SKM-1 treated with dmso at 0.1 percent for 144 hours (cell line): Measurements from ENCODE around the gene KRTAP10-5.
"Not testable (repeated sequence)": the region's sequence is repeated elsewhere in the genome, so short reads cannot be mapped to it uniquely, and the experiment has no call there.

Source experiments
- DNase-seq: peaks from one replicate; lab custom pipeline; 2025; ENCODE audit not compliant: unreplicated experiment; lab: John Stamatoyannopoulos, UW

The KRTAP10-5 gene

GRCh38 chr21:44550285-44550684, 30.1 kb downstream of the KRTAP10-5 start:
- DNase-seq, result not testable (repeated sequence)

- DNase-seq, result no peak
Measured at GRCh38 chr21:44549525-44550211, 30.7 kb downstream of the KRTAP10-5 start.

GRCh38 chr21:44548922-44549321, 31.5 kb downstream of the KRTAP10-5 start:
- no peak for DNase-seq

GRCh38 chr21:44548381-44548780, 32.0 kb downstream of the KRTAP10-5 start:
- DNase-seq, result no peak

- no peak for DNase-seq
Measured at GRCh38 chr21:44547656-44548331, 32.6 kb downstream of the KRTAP10-5 start.

- no peak for DNase-seq
Measured at GRCh38 chr21:44544566-44544965, 35.8 kb downstream of the KRTAP10-5 start.

GRCh38 chr21:44542716-44543115, 37.7 kb downstream of the KRTAP10-5 start:
- no peak for DNase-seq

GRCh38 chr21:44540741-44541288, 39.6 kb downstream of the KRTAP10-5 start:
- no peak for DNase-seq

GRCh38 chr21:44539991-44540666, 40.3 kb downstream of the KRTAP10-5 start, which contains the start of gene KRTAP10-1:
KRTAP10-1 (minus strand) TSS chr21:44540195; CDS start chr21:44540150, 45 bp downstream.
- no peak for DNase-seq

- DNase-seq, result no peak
Measured at GRCh38 chr21:44539046-44539445, 41.4 kb downstream of the KRTAP10-5 start.

- no peak for DNase-seq
Measured at GRCh38 chr21:44537930-44538911, 42.2 kb downstream of the KRTAP10-5 start.

GRCh38 chr21:44535963-44536362, 44.4 kb downstream of the KRTAP10-5 start:
- DNase-seq, result no peak

GRCh38 chr21:44534688-44535087, 45.7 kb downstream of the KRTAP10-5 start:
- no peak for DNase-seq

- DNase-seq, result no peak
Measured at GRCh38 chr21:44533891-44534627, 46.3 kb downstream of the KRTAP10-5 start.

- no peak for DNase-seq
Measured at GRCh38 chr21:44533121-44533890, 47.1 kb downstream of the KRTAP10-5 start.

- no peak for DNase-seq
Measured at GRCh38 chr21:44532712-44533111, 47.7 kb downstream of the KRTAP10-5 start.

- DNase-seq, result no peak
Measured at GRCh38 chr21:44531606-44532564, 48.5 kb downstream of the KRTAP10-5 start.
